PFSK-1 (cell line): Measurements from ENCODE around the gene COL9A2. TPM values are rescaled to one million over a fixed set of nuclear protein-coding genes. Genes with fewer than 3 reads are reported as not detected.
A peak's percentile ranks its signal among the peaks of the same experiment; 100 is the strongest.

Source experiments
- FOXP2 ChIP-seq: optimal IDR thresholded peaks from 2 replicates; pipeline ENCODE3; 2011; ENCODE audit warnings: borderline replicate concordance, control low read depth, inconsistent platforms; ENCODE audit not compliant: insufficient read depth; ENCODE audit errors: extremely low read length, extremely low read depth
- POLR2AphosphoS5 ChIP-seq: IDR thresholded peaks from 2 replicates; pipeline ENCODE4 v1.6.1; 2012; ENCODE audit warnings: low read depth, mild to moderate bottlenecking, control low read depth, low read length, moderate library complexity
- REST ChIP-seq, 2 experiments: IDR thresholded peaks; 2 replicates each; pipeline versions ENCODE4 v1.6.1 to v1.8.0; 2011 to 2012; ENCODE audit warnings: low read depth in 2 of 2, low read length in 2 of 2, control low read depth in 1 of 2, inconsistent platforms in 1 of 2, mild to moderate bottlenecking in 1 of 2, moderate library complexity in 1 of 2; ENCODE audit not compliant: insufficient read depth in 1 of 2
- SIN3A ChIP-seq: IDR thresholded peaks from 2 replicates; pipeline ENCODE4 v1.6.1; 2012; ENCODE audit warnings: mild to moderate bottlenecking, low read length, moderate library complexity, borderline replicate concordance; ENCODE audit not compliant: insufficient read depth
- TAF1 ChIP-seq: IDR thresholded peaks from 2 replicates; pipeline ENCODE4 v1.6.1; 2012; ENCODE audit warnings: low read length, control low read depth, borderline replicate concordance; ENCODE audit not compliant: insufficient read depth
- polyA plus RNA-seq: library from polyadenylated mRNA; unstranded; fragments of >200 nt; gene quantifications from one replicate; pipeline ENCODE4 v1.2.1, GENCODE V29; 2012; ENCODE audit warnings: low read depth, missing spikeins; ENCODE audit not compliant: insufficient read length

The COL9A2 gene
- 0.51 TPM for polyA plus RNA-seq

GRCh38 chr1:40316595-40317393, at the start of gene COL9A2:
Gene COL9A2 (minus strand): TSS chr1:40317286. CDS start chr1:40317197, 89 bp downstream.
- no peak for TF ChIP-seq SIN3A
- no peak for TF ChIP-seq TAF1
- TF ChIP-seq POLR2AphosphoS5, result no peak
- TF ChIP-seq REST (IDR thresholded peaks at IDR 0.05; ENCODE audit: insufficient read depth in 1 of 2, low read depth in 2 of 2, low read length in 2 of 2), result no peak
- TF ChIP-seq FOXP2, result no peak

- TF ChIP-seq FOXP2, result no peak
- TF ChIP-seq SIN3A, result no peak
- TF ChIP-seq TAF1, result no peak
- no peak for TF ChIP-seq REST (IDR thresholded peaks at IDR 0.05; ENCODE audit: insufficient read depth in 1 of 2, low read depth in 2 of 2, low read length in 2 of 2)
- no peak for TF ChIP-seq POLR2AphosphoS5
Measured at GRCh38 chr1:40363721-40364120, 46.6 kb upstream of the COL9A2 start.

- TF ChIP-seq FOXP2 (no peak), REST (IDR thresholded peaks at IDR 0.05; ENCODE audit: insufficient read depth in 1 of 2, low read depth in 2 of 2, low read length in 2 of 2) (peak; percentile 77 to 90)
Measured at GRCh38 chr1:40362699-40363098, 45.6 kb upstream of the COL9A2 start.

GRCh38 chr1:40362199-40362598, 45.1 kb upstream of the COL9A2 start:
- TF ChIP-seq REST (IDR thresholded peaks at IDR 0.05; ENCODE audit: insufficient read depth in 1 of 2, low read depth in 2 of 2, low read length in 2 of 2) (no peak), FOXP2 (no peak), TAF1 (no peak), SIN3A (no peak), POLR2AphosphoS5 (no peak)
